Prostate gland (tissue), 2 donors: ENCODE measurements around the gene ARAP3.

Experiments
- POLR2A ChIP-seq: fragments of 450-650 bp; IDR thresholded peaks from one replicate; pipeline ENCODE4 v1.6.1; 2016; ENCODE audit warnings: antibody characterized with exemption, mild to moderate bottlenecking
- TF ChIP-seq, protein P1 (sequence below), 4 experiments: fragments of 200-600 bp in 2 of 4; fragments of 450-650 bp in 2 of 4; sonication (generic) in 2 of 4; IDR thresholded peaks; 1 replicate in 3 of 4; 2 replicates in 1 of 4; pipeline ENCODE4 v1.5.1; 2016 to 2019; ENCODE audit warnings: antibody characterized with exemption in 4 of 4, mild to moderate bottlenecking in 2 of 4, moderate library complexity in 2 of 4

DNA sequence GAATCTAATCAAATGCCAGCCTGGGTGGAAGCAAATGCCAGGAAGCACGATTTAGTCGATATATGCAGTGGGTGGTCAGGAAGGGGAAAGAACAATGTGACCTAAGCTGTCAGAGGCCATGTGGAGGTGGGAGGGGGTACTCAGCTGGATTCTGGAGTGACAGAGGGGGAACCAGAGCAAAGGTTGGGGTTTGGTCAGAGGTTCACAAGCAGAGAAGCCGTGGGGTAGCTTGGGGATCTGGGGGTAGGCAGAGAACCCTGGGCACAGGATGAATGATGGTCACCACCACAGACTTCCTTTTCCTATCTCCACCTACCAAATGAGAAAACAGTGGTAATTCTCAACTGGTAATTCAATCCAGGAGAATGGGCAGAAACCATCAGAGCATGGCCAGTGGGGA is 24.1 kb upstream of the ARAP3 start:
- TF ChIP-seq, protein P1, sequence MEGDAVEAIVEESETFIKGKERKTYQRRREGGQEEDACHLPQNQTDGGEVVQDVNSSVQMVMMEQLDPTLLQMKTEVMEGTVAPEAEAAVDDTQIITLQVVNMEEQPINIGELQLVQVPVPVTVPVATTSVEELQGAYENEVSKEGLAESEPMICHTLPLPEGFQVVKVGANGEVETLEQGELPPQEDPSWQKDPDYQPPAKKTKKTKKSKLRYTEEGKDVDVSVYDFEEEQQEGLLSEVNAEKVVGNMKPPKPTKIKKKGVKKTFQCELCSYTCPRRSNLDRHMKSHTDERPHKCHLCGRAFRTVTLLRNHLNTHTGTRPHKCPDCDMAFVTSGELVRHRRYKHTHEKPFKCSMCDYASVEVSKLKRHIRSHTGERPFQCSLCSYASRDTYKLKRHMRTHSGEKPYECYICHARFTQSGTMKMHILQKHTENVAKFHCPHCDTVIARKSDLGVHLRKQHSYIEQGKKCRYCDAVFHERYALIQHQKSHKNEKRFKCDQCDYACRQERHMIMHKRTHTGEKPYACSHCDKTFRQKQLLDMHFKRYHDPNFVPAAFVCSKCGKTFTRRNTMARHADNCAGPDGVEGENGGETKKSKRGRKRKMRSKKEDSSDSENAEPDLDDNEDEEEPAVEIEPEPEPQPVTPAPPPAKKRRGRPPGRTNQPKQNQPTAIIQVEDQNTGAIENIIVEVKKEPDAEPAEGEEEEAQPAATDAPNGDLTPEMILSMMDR (IDR thresholded peaks at IDR 0.05) = no peak
- no peak for TF ChIP-seq POLR2A
